LoVo (cell line): ENCODE measurements around the gene SLC1A2.
"Not testable (repeated sequence)": the region's sequence is repeated elsewhere in the genome, so short reads cannot be mapped to it uniquely, and the experiment has no call there.

Experiments used
- DNase-seq: peaks from one replicate; pipeline ENCODE4 v3.0.0-alpha.2; 2016; ENCODE audit warnings: low spot score

Gene SLC1A2

DNA sequence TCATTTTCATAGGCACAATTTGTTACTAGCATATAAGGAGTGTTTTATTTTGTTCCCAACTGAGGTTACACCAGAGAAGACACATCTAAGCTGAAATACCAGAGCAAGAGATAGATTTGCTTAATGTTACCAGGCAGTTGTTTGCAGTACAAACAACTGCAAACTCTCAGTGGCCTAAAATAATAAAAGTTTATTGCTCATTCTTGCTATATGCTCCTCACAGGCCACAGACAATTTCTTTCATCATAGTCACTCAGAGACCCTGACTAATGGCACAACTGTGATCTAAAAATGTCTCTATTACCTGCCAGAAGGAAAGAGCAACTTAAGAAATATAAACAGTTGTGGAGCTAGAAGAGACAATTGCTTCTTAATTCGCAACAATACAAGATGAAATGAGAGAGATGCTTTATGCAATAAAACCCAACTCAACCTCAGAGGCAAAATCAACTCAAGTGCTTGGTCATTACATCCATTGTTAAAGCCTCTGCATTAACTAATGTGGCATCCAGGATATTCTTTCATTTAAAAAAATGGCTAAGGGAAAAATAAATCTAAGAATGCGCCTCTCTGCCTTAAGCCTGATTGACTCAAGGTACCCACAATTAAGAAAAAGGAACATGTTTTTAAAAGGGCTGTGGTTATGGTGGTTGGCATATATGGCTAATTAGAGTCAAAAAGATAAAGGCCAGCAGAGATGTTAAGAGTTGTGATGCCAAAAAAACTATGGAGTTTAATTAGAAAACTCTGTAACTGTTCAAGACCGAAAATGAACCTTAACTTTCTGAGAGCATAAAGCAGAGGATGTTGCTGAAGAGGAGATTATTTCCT lies 176.7 kb downstream of the SLC1A2 start:
- DNase-seq: no peak

DNA sequence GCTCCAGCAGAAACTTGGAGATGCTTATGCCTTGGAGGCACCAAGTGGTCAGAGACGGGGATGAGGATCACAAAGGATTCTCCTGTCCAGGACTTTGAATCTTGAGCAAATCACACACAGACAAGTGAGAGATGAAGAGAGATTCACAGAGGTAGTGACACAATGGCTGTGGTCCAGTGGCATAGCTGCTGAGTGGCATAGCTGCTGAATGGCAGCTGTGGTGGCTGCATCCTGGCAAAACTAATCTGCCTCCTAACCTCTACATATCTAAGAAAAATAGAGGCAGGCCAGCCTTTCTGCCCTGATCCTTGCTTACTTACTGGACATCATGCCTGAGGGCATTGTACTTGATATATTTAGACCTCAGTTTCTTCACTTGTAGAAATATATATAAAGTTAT lies 177.8 kb downstream of the SLC1A2 start:
- no peak for DNase-seq

DNA sequence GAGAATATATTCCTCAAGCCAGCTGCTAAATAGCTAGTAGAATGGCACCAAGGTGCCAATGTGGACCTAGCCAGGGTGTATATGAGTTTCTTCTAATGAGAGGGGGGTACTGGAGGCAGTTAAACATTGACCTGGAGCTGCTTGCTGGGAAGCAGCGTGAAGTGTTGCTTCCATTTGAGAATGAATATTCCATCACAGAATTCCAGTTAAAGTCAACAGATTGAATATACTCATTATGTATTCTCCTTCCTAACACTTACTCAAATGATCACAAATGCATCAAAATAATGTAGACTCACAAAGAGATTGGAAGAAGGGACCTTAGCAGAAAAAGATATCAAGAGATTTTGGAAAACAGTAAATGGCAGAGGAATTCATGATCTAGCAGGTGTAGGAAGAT lies 178.3 kb downstream of the SLC1A2 start:
- DNase-seq: no peak

DNA sequence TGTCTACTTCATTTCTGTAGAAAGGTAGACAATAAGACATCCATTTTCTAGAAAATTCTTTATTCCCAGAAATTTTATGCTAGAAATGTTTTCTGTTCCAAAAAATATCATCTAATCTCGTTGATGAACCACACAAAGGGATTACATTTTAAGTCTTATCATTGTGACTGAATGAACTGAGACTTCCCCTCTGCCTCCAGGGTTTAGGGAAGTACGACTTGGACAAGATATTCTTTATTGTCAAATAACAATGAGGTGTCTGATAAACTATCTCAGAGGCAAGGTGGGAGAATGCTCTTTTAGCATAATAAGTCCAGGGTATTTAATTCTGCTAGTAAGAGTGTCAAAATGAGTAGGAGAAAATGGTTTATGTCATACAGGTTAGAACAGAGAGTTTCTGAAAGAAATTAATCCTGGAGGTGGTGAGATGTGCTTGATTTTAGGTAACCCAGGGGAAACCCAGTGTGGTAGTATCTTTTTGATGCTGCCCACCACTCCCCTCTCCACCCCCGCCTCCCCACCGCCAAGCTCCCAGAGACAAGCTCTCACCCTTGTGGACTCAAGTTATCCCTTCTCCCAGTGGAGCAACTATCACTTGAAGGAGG lies 179.8 kb downstream of the SLC1A2 start:
- no peak for DNase-seq

DNA sequence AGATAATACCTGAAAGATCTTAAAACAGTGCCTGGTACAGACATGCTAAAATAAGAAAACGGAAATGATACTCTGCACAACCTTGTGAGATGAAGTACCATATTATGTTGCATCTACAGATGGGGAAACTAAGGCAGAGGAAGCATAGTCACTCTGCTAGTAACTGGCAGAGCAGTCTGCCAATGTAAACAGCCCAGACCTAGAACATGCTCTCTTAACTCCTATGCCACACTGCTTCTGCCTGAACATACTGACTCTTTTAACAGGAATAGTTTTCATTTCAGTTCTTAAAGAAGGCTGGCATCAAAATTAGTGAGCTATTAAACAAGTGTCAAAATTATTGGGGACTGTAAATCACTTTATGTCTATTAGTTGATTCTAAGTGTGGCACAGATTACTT lies 180.5 kb downstream of the SLC1A2 start:
- DNase-seq: no peak

- peak; percentile 51 for DNase-seq
These were observed 181.3 kb downstream of the SLC1A2 start for GRCh38 chr11:35237860-35238715.

GRCh38 chr11:35237351-35237750 lies 182.0 kb downstream of the SLC1A2 start:
- no peak for DNase-seq

GRCh38 chr11:35236667-35237003 lies 182.7 kb downstream of the SLC1A2 start:
- no peak for DNase-seq

DNA sequence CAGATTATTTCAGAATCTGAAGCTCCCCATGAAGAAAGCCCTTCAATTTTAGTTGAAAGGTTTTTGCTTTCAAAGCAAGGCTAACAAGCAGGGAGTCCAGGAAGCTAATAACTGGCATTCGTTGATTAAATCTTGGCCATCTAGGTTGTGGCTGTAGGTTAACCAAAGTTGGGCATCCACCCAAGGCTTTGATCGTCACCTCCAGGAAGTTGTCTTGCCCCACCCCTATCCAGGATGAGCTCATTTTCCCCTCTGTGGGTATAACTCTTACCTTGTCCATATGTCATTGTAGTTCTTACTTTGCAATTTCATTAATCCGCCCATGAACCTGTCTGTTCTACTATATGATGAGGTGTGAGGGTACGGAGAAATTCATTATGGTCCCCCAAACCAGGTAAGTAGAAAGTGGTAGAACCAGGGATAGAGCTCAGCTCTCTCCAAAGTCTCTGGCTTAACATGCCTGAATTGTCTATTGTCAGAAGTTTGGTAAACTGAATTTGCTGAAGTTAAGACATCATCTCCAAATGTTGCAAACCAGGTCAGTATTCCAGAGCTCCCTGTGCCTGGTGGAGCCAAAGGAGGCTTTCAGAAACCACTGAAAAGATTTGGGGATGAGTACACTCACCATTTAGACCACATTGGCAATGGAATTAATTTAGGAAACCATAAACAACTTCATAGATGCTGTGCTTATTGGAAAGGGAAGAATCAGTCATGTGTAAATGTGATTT lies 183.3 kb downstream of the SLC1A2 start:
- DNase-seq: peak; percentile 83

DNA sequence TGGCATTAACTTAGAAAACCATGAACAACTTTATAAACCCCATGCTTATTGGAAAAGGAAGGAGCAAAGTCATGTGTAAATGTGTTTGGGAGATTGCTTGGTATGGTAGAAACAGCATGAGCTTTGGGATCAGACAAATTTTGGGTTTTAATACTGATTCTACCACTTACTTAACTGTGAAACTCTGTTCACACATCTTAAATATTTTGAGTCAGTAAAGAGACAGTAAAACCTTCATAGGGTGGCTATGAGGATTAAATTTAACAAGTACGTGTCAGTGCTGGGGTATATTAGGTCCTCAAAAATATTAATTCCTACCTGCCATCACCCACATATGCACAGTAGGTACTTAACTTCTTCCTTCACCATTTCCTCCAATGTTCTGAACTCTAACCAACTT lies 183.9 kb downstream of the SLC1A2 start:
- DNase-seq: no peak

- DNase-seq: no peak
These were observed 184.2 kb downstream of the SLC1A2 start for GRCh38 chr11:35235157-35235468.

DNA sequence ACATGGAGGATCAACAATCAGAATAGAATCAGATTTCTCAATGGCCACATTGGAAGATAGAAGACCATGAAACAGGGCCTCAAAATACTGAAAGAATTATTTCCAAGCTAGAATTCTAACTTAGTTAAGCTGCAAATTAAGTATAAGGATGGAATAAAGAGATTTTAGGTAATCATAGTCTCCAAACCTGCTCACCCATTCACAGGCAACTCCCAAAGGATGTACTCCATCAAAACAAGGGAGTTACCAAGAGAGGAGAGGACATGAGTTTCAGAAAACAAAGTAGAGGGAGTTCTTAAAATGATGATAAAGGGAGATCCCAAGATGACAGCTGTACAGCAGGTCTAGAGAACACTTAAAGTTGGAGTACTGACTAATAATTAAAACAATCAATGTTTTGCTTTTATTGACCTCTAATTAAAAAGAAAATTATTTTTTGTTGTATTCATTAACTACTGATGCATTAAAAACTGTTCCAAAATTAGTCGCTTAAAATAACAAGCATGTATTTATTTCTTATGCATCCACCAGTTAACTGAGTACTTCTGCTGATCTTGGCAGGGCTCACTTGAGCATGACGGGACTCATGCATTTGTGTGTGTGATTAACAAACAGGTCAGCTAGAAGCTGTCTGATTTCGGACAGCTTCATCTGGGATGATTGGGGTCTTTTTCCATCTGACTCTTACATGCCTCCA lies 184.8 kb downstream of the SLC1A2 start:
- no peak for DNase-seq

- DNase-seq: no peak
These were observed 185.8 kb downstream of the SLC1A2 start for GRCh38 chr11:35233518-35233917.

DNA sequence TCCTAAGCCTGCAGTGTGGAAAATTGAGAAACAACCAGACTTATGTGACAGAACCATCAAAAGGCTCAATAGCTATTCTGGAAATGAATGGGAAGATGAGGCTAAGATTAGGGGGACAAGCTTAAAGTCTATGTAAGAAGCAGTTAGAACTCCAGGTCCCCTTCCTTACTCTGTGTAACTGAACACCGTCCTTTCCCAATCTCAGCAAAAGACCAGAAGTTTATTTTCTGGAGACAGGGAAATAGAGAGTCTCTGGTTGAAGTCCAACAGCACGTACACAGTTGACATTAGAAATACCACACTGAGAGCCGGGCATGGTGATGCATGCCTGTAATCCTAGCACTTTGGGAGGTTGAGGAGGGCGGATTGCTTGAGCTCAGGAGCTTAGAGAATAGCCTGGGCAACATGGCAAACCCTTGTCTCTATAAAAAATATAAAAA lies 186.4 kb downstream of the SLC1A2 start:
- DNase-seq: no peak

DNA sequence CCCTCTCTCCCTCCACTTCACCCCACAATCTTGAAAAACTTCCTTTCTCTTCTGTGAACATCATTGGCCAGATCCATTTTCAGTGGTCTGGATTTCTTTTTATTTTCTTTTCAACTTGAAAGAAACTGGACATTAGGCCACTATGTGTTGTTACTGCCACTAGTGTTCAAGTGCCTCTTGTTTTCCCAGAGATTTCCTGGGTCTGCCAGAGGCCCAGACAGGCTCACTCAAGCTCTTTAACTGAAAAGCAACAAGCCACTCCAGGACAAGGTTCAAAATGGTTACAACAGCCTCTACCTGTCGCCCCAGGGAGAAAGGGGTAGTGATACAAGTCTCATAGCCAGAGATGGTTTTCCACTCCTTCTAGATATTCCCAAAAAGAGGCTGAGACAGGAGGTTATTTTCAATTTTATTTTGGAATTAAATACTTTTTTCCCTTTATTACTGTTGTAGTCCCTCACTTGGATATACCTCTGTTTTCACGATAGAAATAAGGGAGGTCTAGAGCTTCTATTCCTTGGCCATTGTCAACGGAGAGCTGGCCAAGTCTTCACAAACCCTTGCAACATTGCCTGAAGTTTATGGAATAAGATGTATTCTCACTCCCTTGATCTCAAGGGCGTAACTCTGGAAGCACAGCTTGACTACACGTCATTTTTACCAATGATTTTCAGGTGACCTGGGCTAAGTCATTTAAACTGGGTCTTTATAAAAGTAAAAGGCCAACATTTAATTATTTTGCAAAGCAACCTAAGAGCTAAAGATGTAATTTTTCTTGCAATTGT lies 188.1 kb downstream of the SLC1A2 start:
- no peak for DNase-seq

- DNase-seq: no peak
These were observed 189.0 kb downstream of the SLC1A2 start for GRCh38 chr11:35230388-35230787.

DNA sequence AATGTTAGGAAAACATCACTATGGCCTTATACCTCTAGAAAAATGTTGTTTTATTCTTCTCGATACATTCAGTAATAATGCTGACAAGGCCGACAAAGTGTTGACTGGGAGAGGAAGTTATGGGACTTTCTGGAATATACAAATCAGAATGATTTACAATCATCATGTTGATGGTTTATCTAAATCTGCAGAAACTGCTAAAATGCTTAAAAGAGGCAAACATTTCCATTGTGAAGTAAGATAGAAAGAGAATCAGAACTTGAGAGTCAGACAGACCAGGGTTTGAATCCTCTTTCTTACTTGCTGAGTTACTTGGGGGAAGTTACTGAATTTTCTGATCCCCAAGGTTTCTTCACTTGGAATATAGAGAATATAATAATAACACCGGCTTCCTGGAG lies 191.0 kb downstream of the SLC1A2 start:
- no peak for DNase-seq

GRCh38 chr11:35227576-35228327 lies 191.6 kb downstream of the SLC1A2 start:
- DNase-seq: no peak

GRCh38 chr11:35226756-35227155 lies 192.6 kb downstream of the SLC1A2 start:
- DNase-seq: not testable (repeated sequence)

- DNase-seq: no peak
These were observed 193.3 kb downstream of the SLC1A2 start for GRCh38 chr11:35225946-35226520.
